AG09309 (cell line): ENCODE measurements around the gene MBD3L5.
A peak's percentile ranks its signal among the peaks of the same experiment; 100 is the strongest.

Experiments used
- DNase-seq: peaks from one replicate; pipeline ENCODE4 v3.0.0-alpha.2; 2010; ENCODE audit warnings: low read depth
- H3K4me3 ChIP-seq: 2 replicates; pipeline ENCODE4 v1.5.1; 2011; ENCODE audit warnings: mild to moderate bottlenecking, low read depth, low read length, moderate library complexity; ENCODE audit not compliant: control insufficient read depth
- CTCF ChIP-seq: IDR thresholded peaks from 2 replicates; pipeline ENCODE4 v1.5.1; 2011; ENCODE audit warnings: mild to moderate bottlenecking, low read depth, low read length, inconsistent platforms; ENCODE audit not compliant: insufficient read depth, control insufficient read depth; ENCODE audit errors: missing control alignments

Gene MBD3L5

GRCh38 chr19:7069904-7070226 lies 39.5 kb downstream of the MBD3L5 start:
- TF ChIP-seq CTCF = no peak
- peak overlapping the region; percentile 100 for H3K4me3 ChIP-seq
- no peak for DNase-seq

- no peak for TF ChIP-seq CTCF
- H3K4me3 ChIP-seq = no peak overlapping the region
Observed at GRCh38 chr19:7072541-7072940, 42.2 kb downstream of the MBD3L5 start.

DNA sequence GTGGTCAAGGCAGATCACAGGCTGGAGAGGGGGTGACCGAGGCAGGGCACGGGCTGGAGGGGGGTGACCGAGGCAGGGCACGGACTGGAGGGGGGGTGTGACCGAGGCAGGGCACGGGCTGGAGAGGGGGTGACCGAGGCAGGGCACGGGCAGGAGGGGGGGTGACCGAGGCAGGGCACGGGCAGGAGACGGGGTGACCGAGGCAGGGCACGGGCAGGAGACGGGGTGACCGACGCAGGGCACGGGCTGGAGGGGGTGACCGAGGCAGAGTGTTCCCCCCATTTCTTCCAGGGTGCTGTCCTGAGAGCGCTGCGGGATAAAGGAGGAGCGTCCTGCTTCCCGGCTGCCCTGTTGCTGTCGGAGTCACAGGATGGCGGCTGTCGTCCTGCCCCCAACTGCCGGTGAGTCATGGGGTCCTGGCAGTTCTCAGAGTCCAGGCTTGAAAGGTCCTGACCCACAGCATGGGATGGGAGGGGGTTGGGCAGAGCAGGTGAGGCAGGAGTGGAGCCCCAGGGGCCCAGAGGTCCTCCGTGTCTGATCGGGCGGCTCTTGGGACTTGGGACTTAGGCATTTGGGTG lies 44.4 kb downstream of the MBD3L5 start:
- TF ChIP-seq CTCF = no peak
- no peak overlapping the region for H3K4me3 ChIP-seq
- DNase-seq = no peak

More at GRCh38 chr19:7072541-7072940, 42.2 kb downstream of the MBD3L5 start:
- DNase-seq = no peak

GRCh38 chr19:7076151-7076550 lies 45.8 kb downstream of the MBD3L5 start:
- no peak for DNase-seq
- TF ChIP-seq CTCF = no peak
- no peak overlapping the region for H3K4me3 ChIP-seq

DNA sequence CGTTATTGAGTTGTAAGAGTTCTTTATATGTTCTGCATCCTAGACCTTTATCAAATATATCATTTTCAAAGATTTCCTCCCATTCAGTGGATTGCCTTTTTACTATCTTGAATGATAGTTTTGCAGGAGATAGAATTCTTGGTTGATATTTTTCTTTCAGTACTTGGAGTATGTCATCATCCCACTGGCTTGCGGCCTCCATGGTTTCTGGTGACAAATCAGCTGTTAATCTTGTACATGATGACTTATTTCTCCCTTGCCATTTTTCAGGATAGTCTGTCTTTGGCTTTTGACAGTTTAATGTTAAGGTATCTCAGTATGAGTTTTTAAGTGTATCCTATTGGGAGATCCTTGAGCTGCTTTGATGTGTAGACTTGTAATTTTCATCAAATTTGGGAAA lies 47.6 kb downstream of the MBD3L5 start:
- no peak for DNase-seq
- no peak overlapping the region for H3K4me3 ChIP-seq
- TF ChIP-seq CTCF = no peak
